GM18499 (cell line): ENCODE results near the gene PAPOLA.

ENCODE experiments used
- ATAC-seq: cut with Tn5 transposase; IDR thresholded peaks from one replicate; pipeline ENCODE4 v1.9.1; 2021; ENCODE audit warnings: moderate number of reproducible peaks; ENCODE audit not compliant: insufficient read depth, unreplicated experiment

PAPOLA gene

GRCh38 chr14:96583569-96584041 is 81.4 kb downstream of the PAPOLA start:
- no peak for ATAC-seq

- ATAC-seq, result no peak
These were observed 82.2 kb downstream of the PAPOLA start for GRCh38 chr14:96584199-96584906.

GRCh38 chr14:96584907-96585671 is 82.9 kb downstream of the PAPOLA start:
- ATAC-seq, result no peak

- ATAC-seq, result no peak
These were observed 83.5 kb downstream of the PAPOLA start for GRCh38 chr14:96585672-96586013.

- ATAC-seq, result no peak
These were observed 83.9 kb downstream of the PAPOLA start for GRCh38 chr14:96586056-96586455.

GRCh38 chr14:96586921-96587822 is 85.0 kb downstream of the PAPOLA start:
- no peak for ATAC-seq

GRCh38 chr14:96587823-96588385 is 85.7 kb downstream of the PAPOLA start:
- no peak for ATAC-seq

- ATAC-seq, result no peak
These were observed 86.5 kb downstream of the PAPOLA start for GRCh38 chr14:96588410-96589257.

GRCh38 chr14:96589577-96589976 is 87.4 kb downstream of the PAPOLA start:
- no peak for ATAC-seq

GRCh38 chr14:96590190-96590864 is 88.1 kb downstream of the PAPOLA start:
- no peak for ATAC-seq

GRCh38 chr14:96592591-96593386 is 90.6 kb downstream of the PAPOLA start:
- no peak for ATAC-seq

- ATAC-seq, result no peak
These were observed 92.8 kb downstream of the PAPOLA start for GRCh38 chr14:96594961-96595360.

- no peak for ATAC-seq
These were observed 95.5 kb downstream of the PAPOLA start for GRCh38 chr14:96597680-96598079.

- ATAC-seq, result no peak
These were observed 96.2 kb downstream of the PAPOLA start for GRCh38 chr14:96598332-96598928.

- ATAC-seq, result no peak
These were observed 96.9 kb downstream of the PAPOLA start for GRCh38 chr14:96599076-96599475.

- ATAC-seq, result no peak
These were observed 100.0 kb downstream of the PAPOLA start for GRCh38 chr14:96602186-96602585.

- ATAC-seq, result no peak
These were observed 101.4 kb downstream of the PAPOLA start for GRCh38 chr14:96603350-96604255.
